Chondrocyte (in vitro differentiated cells): ENCODE data around the gene SZRD1. TPM values are rescaled to one million over a fixed set of nuclear protein-coding genes. Genes with fewer than 3 reads are reported as not detected.

Experiments
- DNase-seq: peaks from one replicate; pipeline ENCODE4 v3.0.0; 2021; ENCODE audit warnings: mixed read lengths, low spot score
- H3K27ac Mint-ChIP-seq: one replicate; pipeline ENCODE4 v1.8.0; 2021; ENCODE audit warnings: mild to moderate bottlenecking, moderate library complexity, mixed read lengths; ENCODE audit not compliant: unreplicated experiment
- H3K27me3 Mint-ChIP-seq: 2 replicates; pipeline ENCODE4 v1.8.0; 2021; ENCODE audit warnings: low read depth, mixed read lengths
- H3K36me3 Mint-ChIP-seq: 2 replicates; pipeline ENCODE4 v1.8.0; 2021; ENCODE audit warnings: low read depth, mixed read lengths
- H3K4me1 Mint-ChIP-seq: 2 replicates; pipeline ENCODE4 v1.8.0; 2021; ENCODE audit warnings: low read depth, mild to moderate bottlenecking, mixed read lengths
- H3K4me3 Mint-ChIP-seq: one replicate; pipeline ENCODE4 v1.8.0; 2021; ENCODE audit warnings: mild to moderate bottlenecking, moderate library complexity, mixed read lengths; ENCODE audit not compliant: unreplicated experiment
- H3K9me3 Mint-ChIP-seq: 2 replicates; pipeline ENCODE4 v1.8.0; 2021; ENCODE audit warnings: low read depth, mixed read lengths
- total RNA-seq: library from RNA; stranded (reverse); gene quantifications from 3 replicates; pipeline ENCODE4 v1.2.1, GENCODE V29; 2021
- TF ChIP-seq, protein P1 (sequence below): fragments of 200-600 bp; sonication (generic); IDR thresholded peaks from 2 replicates; pipeline ENCODE4 v1.5.0; 2021; ENCODE audit warnings: antibody characterized with exemption, mild to moderate bottlenecking, moderate library complexity

Gene SZRD1
- total RNA-seq, 1 donor from 2014 or later: 113 TPM

DNA sequence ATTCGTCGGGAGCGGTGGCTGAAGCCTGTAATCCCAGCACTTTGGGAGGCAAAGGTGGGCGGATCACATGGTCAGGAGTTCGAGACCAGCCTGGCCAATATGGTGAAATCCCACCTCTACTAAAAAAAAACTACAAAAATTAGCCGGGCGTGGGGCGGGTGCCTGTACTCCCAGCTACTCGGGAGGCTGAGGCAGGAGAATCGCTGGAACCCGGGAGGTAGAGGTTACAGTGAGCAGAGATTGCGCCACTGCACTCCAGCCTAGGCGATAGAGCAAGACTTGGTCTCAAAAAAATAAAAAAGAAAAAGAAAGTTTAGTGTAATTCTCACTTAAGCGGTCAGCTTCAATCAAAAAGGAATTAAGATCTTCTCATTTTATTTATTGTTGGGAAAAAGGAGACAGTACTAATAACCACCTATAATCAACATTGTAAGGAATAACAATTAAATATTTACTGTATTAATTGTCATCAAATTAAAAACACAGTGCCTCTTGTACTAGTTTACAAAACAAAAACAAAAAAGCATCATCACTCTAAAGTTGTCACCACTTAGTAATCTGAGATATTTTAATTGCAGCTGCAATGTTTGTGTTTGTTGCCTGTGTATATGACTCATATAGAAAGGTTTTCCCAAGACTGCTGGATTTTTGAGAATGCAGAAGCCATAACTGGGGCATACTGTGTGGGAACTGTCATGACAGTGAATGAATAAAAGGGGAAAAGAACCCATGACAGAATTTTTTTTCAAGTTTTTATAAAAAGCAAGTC is 18.4 kb upstream of the SZRD1 start:
- TF ChIP-seq, protein P1, sequence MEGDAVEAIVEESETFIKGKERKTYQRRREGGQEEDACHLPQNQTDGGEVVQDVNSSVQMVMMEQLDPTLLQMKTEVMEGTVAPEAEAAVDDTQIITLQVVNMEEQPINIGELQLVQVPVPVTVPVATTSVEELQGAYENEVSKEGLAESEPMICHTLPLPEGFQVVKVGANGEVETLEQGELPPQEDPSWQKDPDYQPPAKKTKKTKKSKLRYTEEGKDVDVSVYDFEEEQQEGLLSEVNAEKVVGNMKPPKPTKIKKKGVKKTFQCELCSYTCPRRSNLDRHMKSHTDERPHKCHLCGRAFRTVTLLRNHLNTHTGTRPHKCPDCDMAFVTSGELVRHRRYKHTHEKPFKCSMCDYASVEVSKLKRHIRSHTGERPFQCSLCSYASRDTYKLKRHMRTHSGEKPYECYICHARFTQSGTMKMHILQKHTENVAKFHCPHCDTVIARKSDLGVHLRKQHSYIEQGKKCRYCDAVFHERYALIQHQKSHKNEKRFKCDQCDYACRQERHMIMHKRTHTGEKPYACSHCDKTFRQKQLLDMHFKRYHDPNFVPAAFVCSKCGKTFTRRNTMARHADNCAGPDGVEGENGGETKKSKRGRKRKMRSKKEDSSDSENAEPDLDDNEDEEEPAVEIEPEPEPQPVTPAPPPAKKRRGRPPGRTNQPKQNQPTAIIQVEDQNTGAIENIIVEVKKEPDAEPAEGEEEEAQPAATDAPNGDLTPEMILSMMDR: no peak

DNA sequence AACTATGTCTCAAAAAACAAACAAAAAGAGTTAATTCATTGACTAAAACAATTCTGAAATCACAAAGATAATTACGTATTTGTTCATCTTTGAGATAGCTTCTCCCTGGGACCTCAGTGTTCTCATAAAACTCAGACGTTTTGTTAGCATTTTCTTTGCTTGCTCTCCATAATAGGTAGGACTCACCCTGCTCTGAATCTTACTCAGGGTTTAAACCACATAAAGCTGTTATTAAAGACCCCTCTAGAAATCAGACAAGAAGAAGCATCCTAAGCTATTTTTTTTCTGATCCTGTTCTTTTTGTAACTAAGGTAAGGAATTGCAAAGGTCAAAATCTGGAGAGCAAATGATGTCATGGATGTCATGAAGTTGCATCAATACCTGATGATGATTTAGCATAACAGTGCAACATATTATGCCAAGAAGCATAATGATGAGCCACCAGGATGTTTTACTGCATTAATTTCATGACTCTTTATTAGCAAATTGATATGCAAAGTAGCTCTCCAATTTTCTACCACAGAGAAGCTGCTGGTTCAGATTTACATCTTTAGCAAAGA is 17.1 kb upstream of the SZRD1 start:
- TF ChIP-seq, protein P1: no peak

More for the DNA sequence above, 18.4 kb upstream of the SZRD1 start:
- no peaks in the 10 kb centered on the region for H3K27me3 Mint-ChIP-seq
- H3K4me3 Mint-ChIP-seq: no peak overlapping the region
- H3K9me3 Mint-ChIP-seq: no peaks in the 10 kb centered on the region
- DNase-seq: no peak
- peak overlapping the region; percentile 93 for H3K27ac Mint-ChIP-seq
- H3K4me1 Mint-ChIP-seq: peaks cover 40% of the 10 kb centered on the region
- no peaks in the 10 kb centered on the region for H3K36me3 Mint-ChIP-seq

DNA sequence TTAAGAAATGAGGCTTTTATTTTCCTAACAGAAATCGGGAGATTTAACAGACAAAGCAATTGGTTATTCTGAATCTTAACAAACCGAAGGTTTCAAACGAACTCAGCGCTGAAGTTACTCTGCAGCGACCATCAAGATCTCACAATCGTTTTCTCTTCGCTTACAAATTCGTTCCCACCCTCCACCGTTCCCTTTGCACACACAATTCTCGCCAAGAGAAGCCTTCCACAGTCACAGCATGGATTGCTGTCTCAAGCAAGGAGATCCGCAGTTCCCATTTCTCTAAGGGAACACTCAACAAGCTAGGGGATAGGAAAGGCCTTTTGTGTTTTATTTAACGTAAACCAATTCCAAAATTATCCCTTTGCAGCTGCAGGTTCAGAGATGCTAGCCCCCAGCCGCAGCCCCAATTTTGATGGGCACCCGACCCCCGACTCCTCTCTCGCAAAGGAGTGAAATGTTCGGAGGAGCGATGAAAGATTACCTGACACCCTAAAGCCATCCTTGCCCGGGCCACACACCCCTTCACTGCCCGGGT is 15.5 kb upstream of the SZRD1 start:
- H3K36me3 Mint-ChIP-seq: no peaks in the 10 kb centered on the region
- peak overlapping the region; percentile 93 for H3K27ac Mint-ChIP-seq
- DNase-seq: no peak
- no peaks in the 10 kb centered on the region for H3K27me3 Mint-ChIP-seq
- H3K4me1 Mint-ChIP-seq: peaks cover 40% of the 10 kb centered on the region
- TF ChIP-seq, protein P1: no peak
- H3K9me3 Mint-ChIP-seq: no peaks in the 10 kb centered on the region
- H3K4me3 Mint-ChIP-seq: peak overlapping the region; percentile 94

More for the DNA sequence above, 17.1 kb upstream of the SZRD1 start:
- DNase-seq: no peak
- H3K27ac Mint-ChIP-seq: peak overlapping the region; percentile 93
- H3K27me3 Mint-ChIP-seq: no peaks in the 10 kb centered on the region
- no peaks in the 10 kb centered on the region for H3K36me3 Mint-ChIP-seq
- no peaks in the 10 kb centered on the region for H3K9me3 Mint-ChIP-seq
- peaks cover 40% of the 10 kb centered on the region for H3K4me1 Mint-ChIP-seq
- peak overlapping the region; percentile 94 for H3K4me3 Mint-ChIP-seq

DNA sequence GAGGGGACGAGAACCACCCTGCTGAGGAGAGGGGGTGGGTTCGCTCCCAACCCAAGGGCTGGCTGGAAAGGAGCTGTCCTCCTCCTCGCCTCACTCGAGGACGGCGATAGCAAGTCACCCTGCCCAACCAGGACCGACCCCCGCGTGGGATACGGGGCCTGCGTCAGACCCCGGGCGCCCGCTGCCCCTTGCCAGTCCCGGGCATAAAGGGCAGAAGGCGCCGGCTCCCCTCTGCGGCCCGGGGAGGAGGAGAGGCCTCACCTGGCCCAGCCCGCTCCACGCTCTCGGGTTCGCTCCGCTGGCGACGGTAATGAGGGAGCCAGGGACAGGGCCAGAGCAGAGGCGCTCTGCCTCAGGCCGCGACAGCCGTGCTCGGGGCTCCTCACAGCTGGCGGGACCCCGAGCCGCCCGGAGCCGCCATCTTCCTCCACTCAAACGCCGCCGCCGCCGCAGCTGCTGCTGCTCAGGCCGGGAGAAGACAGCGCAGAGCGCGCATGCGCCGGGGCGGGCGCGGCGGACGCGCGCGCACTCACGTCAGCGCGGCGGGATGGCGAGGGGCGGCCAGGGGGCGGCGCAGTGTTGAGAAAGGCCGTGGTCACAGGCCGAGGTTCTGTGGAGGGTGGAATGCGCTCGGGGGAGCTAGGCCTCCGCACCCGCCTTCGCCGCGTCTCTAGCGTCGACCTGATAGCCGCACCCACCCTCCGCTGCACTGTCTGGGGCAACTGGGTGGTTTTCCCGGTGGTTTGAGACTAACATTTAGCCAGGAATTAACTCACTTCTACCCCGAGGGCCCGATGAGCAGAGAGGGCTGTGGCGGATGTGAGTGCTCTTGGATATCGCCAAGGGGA is 14.8 kb upstream of the SZRD1 start, which contains the start of gene FBXO42:
Gene FBXO42 (minus strand): TSS at position 487 of the 848 bp plus-strand sequence. CDS start 37,062 bp downstream, outside the sequence.
- peak; percentile 96 for DNase-seq
- H3K9me3 Mint-ChIP-seq: no peaks in the 10 kb centered on the region
- H3K27me3 Mint-ChIP-seq: no peaks in the 10 kb centered on the region
- H3K4me1 Mint-ChIP-seq: peaks cover 40% of the 10 kb centered on the region
- TF ChIP-seq, protein P1: peak; percentile 77
- H3K4me3 Mint-ChIP-seq: peak within 1 kb of the TSS; percentile 94
- H3K27ac Mint-ChIP-seq: peak within 1 kb of the TSS; percentile 93
- no peaks in the 10 kb centered on the region for H3K36me3 Mint-ChIP-seq
